HepG2 (cell line): ENCODE data around the gene CALM1. TPM values are rescaled to one million over a fixed set of nuclear protein-coding genes. Genes with fewer than 3 reads are reported as not detected.

Experiments
- ATAC-seq: fragments of 200-7000 bp; cut with Tn5 transposase; 3 replicates; pipeline ENCODE4 v1.9.1; 2020; ENCODE audit warnings: mild to moderate bottlenecking, moderate library complexity
- BruUV-seq: library from RNA; stranded (reverse); fragments of 400-500 nt; replicated peaks from 2 replicates; lab custom pipeline; 2021; lab: Mats Ljungman, UMichigan
- CTCF ChIA-PET: fragments of 300-600 bp; formaldehyde crosslinking; extraction: SDS; loops from one replicate; lab custom pipeline; 2021; ENCODE audit warnings: low total read pairs, inconsistent platforms, low intra/inter-chr PET ratio; lab: Yijun Ruan, JAX
- POLR2A ChIA-PET: fragments of 350-600 bp; sonication (Branson Sonifier 250); formaldehyde crosslinking; loops from one replicate; lab custom pipeline; 2020; ENCODE audit warnings: antibody characterized with exemption, inconsistent platforms; lab: Yijun Ruan, JAX
- DNase-seq: peaks from one replicate; pipeline ENCODE4 v3.0.0-alpha.2; 2015; ENCODE audit warnings: low spot score
- FAIRE-seq: peaks from 3 replicates; lab custom pipeline; 2011; peaks lifted over from hg19 to GRCh38; lab: Jason Lieb, UNC
- H2AFZ ChIP-seq: one replicate; pipeline ENCODE4 v1.6.1; 2011; ENCODE audit warnings: low read length, inconsistent platforms
- H3K27ac ChIP-seq: fragments of 300-600 bp; 3 replicates; pipeline ENCODE4 v1.8.0; 2011; ENCODE audit warnings: mixed run types, mild to moderate bottlenecking, mixed read lengths, low read length, inconsistent platforms; ENCODE audit not compliant: insufficient read depth; ENCODE audit errors: extremely low read length
- H3K27me3 ChIP-seq, 2 experiments: fragments of 200-600 bp in 1 of 2; 2 replicates in 1 of 2; 3 replicates in 1 of 2; pipeline versions ENCODE4 v1.6.0 to v1.8.0; 2011; ENCODE audit warnings: low read length in 2 of 2, mild to moderate bottlenecking in 2 of 2, moderate library complexity in 2 of 2, inconsistent platforms in 1 of 2; ENCODE audit not compliant: insufficient read depth in 2 of 2, control insufficient read depth in 1 of 2
- H3K36me3 ChIP-seq, 2 experiments: fragments of 200-600 bp in 1 of 2; replicated peaks in 1 of 2; 2 replicates in 1 of 2; 3 replicates in 1 of 2; pipeline versions ENCODE4 v1.5.1 to v1.8.0; 2011; ENCODE audit warnings: low read length in 2 of 2, inconsistent platforms in 1 of 2; ENCODE audit not compliant: insufficient read depth in 2 of 2, control insufficient read depth in 1 of 2
- H3K4me1 ChIP-seq: 2 replicates; pipeline ENCODE4 v1.5.1; 2012; ENCODE audit warnings: low read length, inconsistent platforms; ENCODE audit not compliant: insufficient read depth
- H3K4me2 ChIP-seq: 2 replicates; pipeline ENCODE4 v1.6.0; 2011; ENCODE audit warnings: low read depth, low read length, inconsistent platforms
- H3K4me3 ChIP-seq, 3 experiments: fragments of 200-600 bp in 1 of 3; sonication (generic), shearing (Covaris generic) in 1 of 3; replicated peaks in 1 of 3; 2 replicates each; pipeline ENCODE4 v1.5.1; 2011 to 2016; ENCODE audit warnings: low read length in 3 of 3, inconsistent platforms in 2 of 3, low read depth in 2 of 3, mild to moderate bottlenecking in 2 of 3, control low read depth in 1 of 3, mixed read lengths in 1 of 3; ENCODE audit not compliant: insufficient read depth in 1 of 3
- H3K79me2 ChIP-seq: one replicate; pipeline ENCODE4 v1.6.1; 2011; ENCODE audit warnings: low read length, inconsistent platforms; ENCODE audit not compliant: insufficient read depth
- H3K9ac ChIP-seq: 2 replicates; pipeline ENCODE4 v1.6.0; 2011; ENCODE audit warnings: mild to moderate bottlenecking, low read depth, low read length, inconsistent platforms; ENCODE audit not compliant: insufficient read depth
- H3K9me3 ChIP-seq: 2 replicates; pipeline ENCODE4 v1.5.1; 2012; ENCODE audit warnings: mild to moderate bottlenecking, low read length
- H4K20me1 ChIP-seq: 2 replicates; pipeline ENCODE4 v1.6.0; 2011; ENCODE audit warnings: inconsistent platforms, mild to moderate bottlenecking, low read length, moderate library complexity; ENCODE audit not compliant: insufficient read depth
- AGO2 ChIP-seq: fragments of 200-400 bp; formaldehyde crosslinking; optimal IDR thresholded peaks from 2 replicates; pipeline ENCODE3; 2017; ENCODE audit warnings: mild to moderate bottlenecking, low read depth, low read length, moderate library complexity
- CC2D1A ChIP-seq: sonication (generic); formaldehyde crosslinking; IDR thresholded peaks from 2 replicates; pipeline ENCODE4 v1.8.1; 2023; ENCODE audit warnings: mild to moderate bottlenecking, missing genetic modification reagents
- HCFC1 ChIP-seq: fragments of 150-350 bp; IDR thresholded peaks from 2 replicates; pipeline ENCODE4 v1.6.1; 2014; ENCODE audit warnings: low read depth, low read length
- MIER2 ChIP-seq: IDR thresholded peaks from 2 replicates; pipeline ENCODE4 v1.6.1; 2016; ENCODE audit warnings: missing biosample characterization, missing genetic modification reagents
- NFE2L2 ChIP-seq: fragments of 150-350 bp; IDR thresholded peaks from 2 replicates; pipeline ENCODE4 v1.6.1; 2014; ENCODE audit warnings: low read length
- SMAD9 ChIP-seq: sonication (generic); formaldehyde crosslinking; IDR thresholded peaks from 2 replicates; pipeline ENCODE4 v1.5.1; 2020; ENCODE audit warnings: mild to moderate bottlenecking, missing genetic modification reagents
- ZNF180 ChIP-seq: sonication (generic); formaldehyde crosslinking; IDR thresholded peaks from 2 replicates; pipeline ENCODE4 v1.4.0; 2020; ENCODE audit warnings: low read depth, missing genetic modification reagents, borderline replicate concordance
- ZNF343 ChIP-seq: sonication (generic); formaldehyde crosslinking; IDR thresholded peaks from 2 replicates; pipeline ENCODE4 v1.4.0; 2020; ENCODE audit warnings: mild to moderate bottlenecking, missing genetic modification reagents
- ZNF563 ChIP-seq: sonication (generic); formaldehyde crosslinking; IDR thresholded peaks from 2 replicates; pipeline ENCODE4 v1.8.0; 2022; ENCODE audit warnings: mild to moderate bottlenecking, moderate library complexity, missing genetic modification reagents
- ZNF572 ChIP-seq: sonication (generic); formaldehyde crosslinking; IDR thresholded peaks from 2 replicates; pipeline ENCODE4 v1.5.1; 2020; ENCODE audit warnings: mild to moderate bottlenecking, missing genetic modification reagents
- ZNF605 ChIP-seq: sonication (generic); formaldehyde crosslinking; IDR thresholded peaks from 2 replicates; pipeline ENCODE4 v1.8.0; 2022; ENCODE audit warnings: mild to moderate bottlenecking, missing genetic modification reagents
- ZNF629 ChIP-seq: sonication (generic); formaldehyde crosslinking; conservative IDR thresholded peaks from 2 replicates; pipeline ENCODE4 v1.5.0; 2020; ENCODE audit warnings: missing genetic modification reagents
- ZNF709 ChIP-seq: sonication (generic); formaldehyde crosslinking; IDR thresholded peaks from 2 replicates; pipeline ENCODE4 v1.5.0; 2020; ENCODE audit warnings: mild to moderate bottlenecking, missing genetic modification reagents
- ZNF737 ChIP-seq: sonication (generic); formaldehyde crosslinking; IDR thresholded peaks from 2 replicates; pipeline ENCODE4 v1.5.0; 2020; ENCODE audit warnings: missing genetic modification reagents, mild to moderate bottlenecking, borderline replicate concordance
- WGBS: methylation state at CpG from one replicate; pipeline ENCODE4 v1.1.6; 2017; ENCODE audit warnings: low lambda C conversion rate; 5-methylcytosine and 5-hydroxymethylcytosine counted together
- in situ Hi-C: cut with HindIII; loops from 2 replicates; pipeline ENCODE4 v1.10.0; 2017; ENCODE audit warnings: low pct_unique_long_range_greater_than_20kb; ENCODE audit not compliant: extremely low pct_ligation_motif_present
- intact Hi-C: fragments of 100-400 bp; cut with micrococcal nuclease; formaldehyde crosslinking; loops from one replicate; pipeline ENCODE4 v1.10.0; 2022; ENCODE audit not compliant: unreplicated experiment
- polyA plus RNA-seq, 8 experiments: library from polyadenylated mRNA; depleted of rRNA in 3 of 8; stranded (reverse) in 7 of 8; unstranded in 1 of 8; fragments of >200 nt; fragmentation: Illumina TruSeq in 4 of 8; extraction: Trizol in 4 of 8; gene quantifications; 2 replicates each; pipeline versions ENCODE4 v1.2.1 to v1.2.3, GENCODE V29; 2011 to 2016; ENCODE audit warnings: low read depth in 4 of 8, missing spikeins in 1 of 8, mixed read lengths in 1 of 8; ENCODE audit not compliant: insufficient read depth in 1 of 8
- total RNA-seq, 5 experiments: library from RNA; depleted of rRNA; stranded (reverse); fragments of >200 nt; fragmentation: Illumina TruSeq; extraction: Trizol; gene quantifications; 2 replicates each; pipeline ENCODE4 v1.2.3, GENCODE V29; 2016; ENCODE audit warnings: low read depth in 1 of 5
- TF ChIP-seq, protein P1 (sequence below): sonication (generic); formaldehyde crosslinking; IDR thresholded peaks from 2 replicates; pipeline ENCODE4 v1.9.0; 2022; ENCODE audit warnings: missing genetic modification reagents, mild to moderate bottlenecking, borderline replicate concordance
- TF ChIP-seq, protein P2 (sequence below), 2 experiments: sonication (generic) in 1 of 2; formaldehyde crosslinking in 1 of 2; IDR thresholded peaks; 2 replicates each; pipeline versions ENCODE4 v1.4.0 to v1.6.1; 2016 to 2020; ENCODE audit warnings: borderline replicate concordance in 1 of 2, low read depth in 1 of 2, mild to moderate bottlenecking in 1 of 2, missing genetic modification reagents in 1 of 2

CALM1 gene
- total and polyA plus RNA-seq, 2 of the 13 experiments (the other 11 are each of a cell fraction or from before 2014, with no cell fraction given) = 110 to 238 TPM

DNA sequence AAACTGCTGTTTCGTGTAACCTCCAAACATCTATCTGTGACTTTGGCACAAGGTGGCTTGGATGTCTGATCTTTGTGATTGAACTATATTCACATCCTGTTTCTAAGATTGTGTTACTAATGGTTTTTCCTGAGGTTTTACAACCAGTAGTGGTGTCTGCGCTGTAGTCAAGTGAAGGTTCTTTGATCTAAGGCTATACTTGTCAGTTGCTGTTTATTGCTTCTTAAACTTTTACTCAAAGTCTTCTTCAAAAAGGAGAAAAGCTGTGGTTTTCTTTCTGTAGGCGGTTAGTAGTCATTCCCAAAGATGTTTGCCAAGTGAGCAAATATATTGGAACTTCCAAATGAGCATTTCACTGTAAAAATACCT is 12.3 kb upstream of the CALM1 start:
- Histone ChIP-seq H3K9ac (peak overlapping the region; percentile 79), H3K4me2 (peak overlapping the region; percentile 98)
- 35% methylated on average over 3 of the region's 3 CpGs for WGBS

DNA sequence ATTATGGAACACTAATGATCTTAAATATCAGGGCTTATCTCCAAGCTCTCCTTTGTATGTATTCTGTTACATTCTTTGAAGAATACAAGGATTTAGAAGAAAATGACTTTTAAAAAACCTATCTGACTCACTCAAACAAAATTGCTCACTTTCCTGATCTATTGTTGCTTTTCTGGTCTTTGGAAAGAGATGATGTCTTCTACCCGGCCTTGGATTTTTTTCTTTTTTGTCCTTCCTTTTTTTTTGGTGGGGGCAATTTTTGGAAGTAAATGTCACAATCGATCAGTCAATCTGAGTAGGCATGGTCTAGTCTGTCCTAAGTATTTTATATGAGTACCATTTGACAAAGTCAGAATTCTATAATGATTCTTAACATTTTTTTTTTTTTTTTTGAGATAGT is 10.5 kb upstream of the CALM1 start:
- Histone ChIP-seq H2AFZ (no peak overlapping the region), H3K4me1 (peaks cover 40% of the 10 kb centered on the region), H3K79me2 (no peaks in the 10 kb centered on the region), H3K27ac (no peak overlapping the region), H3K9me3 (no peaks in the 10 kb centered on the region), H4K20me1 (no peaks in the 10 kb centered on the region), H3K36me3 (no peaks in the 10 kb centered on the region), H3K27me3 (peaks cover 0 to 5% of the 10 kb centered on the region in 2 experiments; a peak in 1 of 5 replicates), H3K9ac (no peak overlapping the region), H3K4me3 (no peak overlapping the region), H3K4me2 (no peak overlapping the region)
- WGBS = 79% methylated on average over 2 of the region's 2 CpGs
- DNase-seq (no peak), FAIRE-seq (no peak), ATAC-seq (no peak)
- CTCF ChIA-PET = no interaction called here
- TF ChIP-seq ZNF180 (CRISPR knock-in tag) = no peak
- TF ChIP-seq ZNF605 (CRISPR knock-in tag) = no peak
- no peak for TF ChIP-seq ZNF343 (CRISPR knock-in tag)
- TF ChIP-seq AGO2 = no peak
- TF ChIP-seq ZNF629 (CRISPR knock-in tag) = no peak
- TF ChIP-seq ZNF572 (CRISPR knock-in tag) = no peak
- TF ChIP-seq SMAD9 (CRISPR knock-in tag) = no peak
- no peak for TF ChIP-seq HCFC1
- TF ChIP-seq, protein P1, sequence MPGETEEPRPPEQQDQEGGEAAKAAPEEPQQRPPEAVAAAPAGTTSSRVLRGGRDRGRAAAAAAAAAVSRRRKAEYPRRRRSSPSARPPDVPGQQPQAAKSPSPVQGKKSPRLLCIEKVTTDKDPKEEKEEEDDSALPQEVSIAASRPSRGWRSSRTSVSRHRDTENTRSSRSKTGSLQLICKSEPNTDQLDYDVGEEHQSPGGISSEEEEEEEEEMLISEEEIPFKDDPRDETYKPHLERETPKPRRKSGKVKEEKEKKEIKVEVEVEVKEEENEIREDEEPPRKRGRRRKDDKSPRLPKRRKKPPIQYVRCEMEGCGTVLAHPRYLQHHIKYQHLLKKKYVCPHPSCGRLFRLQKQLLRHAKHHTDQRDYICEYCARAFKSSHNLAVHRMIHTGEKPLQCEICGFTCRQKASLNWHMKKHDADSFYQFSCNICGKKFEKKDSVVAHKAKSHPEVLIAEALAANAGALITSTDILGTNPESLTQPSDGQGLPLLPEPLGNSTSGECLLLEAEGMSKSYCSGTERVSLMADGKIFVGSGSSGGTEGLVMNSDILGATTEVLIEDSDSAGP = no peak
- no peak for TF ChIP-seq CC2D1A (CRISPR knock-in tag)
- no peak for TF ChIP-seq NFE2L2
- TF ChIP-seq, protein P2, sequence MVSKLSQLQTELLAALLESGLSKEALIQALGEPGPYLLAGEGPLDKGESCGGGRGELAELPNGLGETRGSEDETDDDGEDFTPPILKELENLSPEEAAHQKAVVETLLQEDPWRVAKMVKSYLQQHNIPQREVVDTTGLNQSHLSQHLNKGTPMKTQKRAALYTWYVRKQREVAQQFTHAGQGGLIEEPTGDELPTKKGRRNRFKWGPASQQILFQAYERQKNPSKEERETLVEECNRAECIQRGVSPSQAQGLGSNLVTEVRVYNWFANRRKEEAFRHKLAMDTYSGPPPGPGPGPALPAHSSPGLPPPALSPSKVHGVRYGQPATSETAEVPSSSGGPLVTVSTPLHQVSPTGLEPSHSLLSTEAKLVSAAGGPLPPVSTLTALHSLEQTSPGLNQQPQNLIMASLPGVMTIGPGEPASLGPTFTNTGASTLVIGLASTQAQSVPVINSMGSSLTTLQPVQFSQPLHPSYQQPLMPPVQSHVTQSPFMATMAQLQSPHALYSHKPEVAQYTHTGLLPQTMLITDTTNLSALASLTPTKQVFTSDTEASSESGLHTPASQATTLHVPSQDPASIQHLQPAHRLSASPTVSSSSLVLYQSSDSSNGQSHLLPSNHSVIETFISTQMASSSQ (IDR thresholded peaks at IDR 0.05; ENCODE audit: low read depth) = no peak
- TF ChIP-seq, protein P2 (CRISPR knock-in tag; IDR thresholded peaks at IDR 0.05; ENCODE audit: borderline replicate concordance) = no peak
- in situ Hi-C loops (no loop called here), intact Hi-C loops (no loop called here)
- BruUV-seq = no TSS peak
- POLR2A ChIA-PET = interaction anchor here (8.4 kb wide), 1 partner anchor 10 kb away, joined by 105 read pairs; the partner anchor contains the start of gene CALM1

More for the DNA sequence above, 12.3 kb upstream of the CALM1 start:
- ChIA-PET POLR2A (interaction anchor here (1.0 to 8.4 kb wide), 5 partner anchors 12 to 312 kb away, joined by 3 to 105 read pairs (median 6); partner anchors contain the start of gene CALM1), CTCF (no interaction called here)
- in situ Hi-C loops (no loop called here), intact Hi-C loops (no loop called here)
- Histone ChIP-seq H3K27me3 (peaks cover 0 to under 1% of the 10 kb centered on the region in 2 experiments; a peak in 1 of 5 replicates), H3K36me3 (no peaks in the 10 kb centered on the region), H3K79me2 (no peaks in the 10 kb centered on the region), H3K27ac (no peak overlapping the region), H3K4me3 (peak overlapping the region in 2 of 3 experiments; percentile 74 to 76; a peak in 3 of 6 replicates), H2AFZ (peak overlapping the region; percentile 75), H4K20me1 (no peaks in the 10 kb centered on the region), H3K9me3 (no peaks in the 10 kb centered on the region), H3K4me1 (peaks cover 44% of the 10 kb centered on the region)
- TF ChIP-seq ZNF563 (CRISPR knock-in tag) = no peak
- no peak for TF ChIP-seq ZNF737 (CRISPR knock-in tag)
- no peak for TF ChIP-seq MIER2 (CRISPR knock-in tag)
- TF ChIP-seq ZNF709 (CRISPR knock-in tag) = no peak
- no peak for ATAC-seq
- FAIRE-seq = no peak
- DNase-seq = no peak
- no TSS peak for BruUV-seq
